CD4-positive, alpha-beta T cell (primary cell): ENCODE data around the gene OPTC. TPM values are rescaled to one million over a fixed set of nuclear protein-coding genes. Genes with fewer than 3 reads are reported as not detected.

Experiments
- ATAC-seq: fragments of 200-7000 bp; cut with Tn5 transposase; one replicate; pipeline ENCODE4 v1.10.0; 2022; ENCODE audit warnings: mild to moderate bottlenecking; ENCODE audit not compliant: poor library complexity
- CTCF ChIA-PET: fragments of 350-600 bp; sonication (Branson Sonifier 250); formaldehyde crosslinking; loops from one replicate; lab custom pipeline; 2021; ENCODE audit warnings: antibody characterized with exemption, inconsistent platforms; lab: Charles Lee
- POLR2A ChIA-PET: fragments of 350-600 bp; sonication (Branson Sonifier 250); formaldehyde crosslinking; loops from one replicate; lab custom pipeline; 2021; ENCODE audit warnings: antibody characterized with exemption, inconsistent platforms; lab: Charles Lee
- DNase-seq, 14 experiments: peaks; one replicate each; pipeline ENCODE4 v3.0.0-alpha.2; 2013 to 2020; ENCODE audit warnings: mixed read lengths in 2 of 14
- H3K27ac ChIP-seq, 2 donors: one replicate each; pipeline versions ENCODE4 v1.5.1 to v1.7.0; 2013; ENCODE audit warnings: low read length in 2 of 2, low read depth in 1 of 2, mild to moderate bottlenecking in 1 of 2
- H3K27me3 ChIP-seq, 2 experiments: 1 replicate in 1 of 2; 2 replicates in 1 of 2; pipeline versions ENCODE4 v1.6.1 to v1.7.0; 2013; ENCODE audit warnings: low read length in 2 of 2, control low read depth in 1 of 2, mild to moderate bottlenecking in 1 of 2, moderate library complexity in 1 of 2; ENCODE audit not compliant: insufficient read depth in 2 of 2, control insufficient read depth in 1 of 2
- H3K36me3 ChIP-seq: one replicate; pipeline ENCODE4 v1.6.1; 2013; ENCODE audit warnings: low read length, control low read depth; ENCODE audit not compliant: insufficient read depth
- H3K4me1 ChIP-seq: one replicate; pipeline ENCODE4 v1.6.1; 2013; ENCODE audit warnings: low read length, control low read depth; ENCODE audit not compliant: insufficient read depth
- H3K4me3 ChIP-seq: one replicate; pipeline ENCODE4 v1.5.1; 2013; ENCODE audit warnings: mild to moderate bottlenecking, low read length, moderate library complexity
- H3K9me3 ChIP-seq, 2 experiments: 1 replicate in 1 of 2; 2 replicates in 1 of 2; pipeline versions ENCODE4 v1.6.1 to v1.7.0; 2013; ENCODE audit warnings: low read length in 2 of 2, mild to moderate bottlenecking in 2 of 2, control low read depth in 1 of 2, moderate library complexity in 1 of 2; ENCODE audit not compliant: control insufficient read depth in 1 of 2, insufficient read depth in 1 of 2
- H3K27ac Mint-ChIP-seq: one replicate; pipeline ENCODE4 v1.8.0; 2020; ENCODE audit warnings: mixed read lengths
- H3K27me3 Mint-ChIP-seq: one replicate; pipeline ENCODE4 v1.8.0; 2021; ENCODE audit warnings: mixed read lengths
- H3K36me3 Mint-ChIP-seq: one replicate; pipeline ENCODE4 v1.8.0; 2021; ENCODE audit warnings: low read depth, mixed read lengths
- H3K4me1 Mint-ChIP-seq: one replicate; pipeline ENCODE4 v1.8.0; 2021; ENCODE audit warnings: low read depth, mixed read lengths
- H3K4me3 Mint-ChIP-seq: one replicate; pipeline ENCODE4 v1.8.0; 2020; ENCODE audit warnings: mild to moderate bottlenecking, mixed read lengths
- H3K9me3 Mint-ChIP-seq: one replicate; pipeline ENCODE4 v1.8.0; 2020; ENCODE audit warnings: mixed read lengths
- intact Hi-C, 2 experiments: fragments of 100-400 bp; cut with DNase I in 1 of 2; cut with micrococcal nuclease in 1 of 2; formaldehyde crosslinking; loops; one replicate each; pipeline versions ENCODE4 v1.15.1 to v1.9.0; 2023 to 2025; cut with DNase I, micrococcal nuclease
- total RNA-seq, 174 experiments: library from RNA in 2 of 174; stranded (reverse) in 2 of 174; gene quantifications; one replicate each; pipeline ENCODE4 v1.2.3 and lab custom pipeline; 2021 to 2026
- TF ChIP-seq, protein P1 (sequence below): fragments of 200-600 bp; IDR thresholded peaks from one replicate; pipeline ENCODE4 v1.8.0; 2022; ENCODE audit warnings: antibody characterized with exemption, mild to moderate bottlenecking

The OPTC gene
- total RNA-seq, 2 experiments from 2014 or later: not detected

GRCh38 chr1:203553496-203553895, 59.5 kb downstream of the OPTC start:
- H3K27me3 Mint-ChIP-seq: no peaks in the 10 kb centered on the region
- no peaks in the 10 kb centered on the region for H3K27me3 ChIP-seq
- H3K36me3 Mint-ChIP-seq: no peaks in the 10 kb centered on the region
- no peaks in the 10 kb centered on the region for H3K9me3 Mint-ChIP-seq
- no peak for ATAC-seq
- H3K27ac ChIP-seq: no peak overlapping the region
- H3K27ac Mint-ChIP-seq: no peak overlapping the region
- intact Hi-C loops: no loop called here
- H3K4me3 Mint-ChIP-seq: no peak overlapping the region
- TF ChIP-seq, protein P1, sequence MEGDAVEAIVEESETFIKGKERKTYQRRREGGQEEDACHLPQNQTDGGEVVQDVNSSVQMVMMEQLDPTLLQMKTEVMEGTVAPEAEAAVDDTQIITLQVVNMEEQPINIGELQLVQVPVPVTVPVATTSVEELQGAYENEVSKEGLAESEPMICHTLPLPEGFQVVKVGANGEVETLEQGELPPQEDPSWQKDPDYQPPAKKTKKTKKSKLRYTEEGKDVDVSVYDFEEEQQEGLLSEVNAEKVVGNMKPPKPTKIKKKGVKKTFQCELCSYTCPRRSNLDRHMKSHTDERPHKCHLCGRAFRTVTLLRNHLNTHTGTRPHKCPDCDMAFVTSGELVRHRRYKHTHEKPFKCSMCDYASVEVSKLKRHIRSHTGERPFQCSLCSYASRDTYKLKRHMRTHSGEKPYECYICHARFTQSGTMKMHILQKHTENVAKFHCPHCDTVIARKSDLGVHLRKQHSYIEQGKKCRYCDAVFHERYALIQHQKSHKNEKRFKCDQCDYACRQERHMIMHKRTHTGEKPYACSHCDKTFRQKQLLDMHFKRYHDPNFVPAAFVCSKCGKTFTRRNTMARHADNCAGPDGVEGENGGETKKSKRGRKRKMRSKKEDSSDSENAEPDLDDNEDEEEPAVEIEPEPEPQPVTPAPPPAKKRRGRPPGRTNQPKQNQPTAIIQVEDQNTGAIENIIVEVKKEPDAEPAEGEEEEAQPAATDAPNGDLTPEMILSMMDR: no peak
- POLR2A ChIA-PET: no interaction called here
- no peaks in the 10 kb centered on the region for H3K9me3 ChIP-seq
- no peak for DNase-seq
- no peaks in the 10 kb centered on the region for H3K36me3 ChIP-seq
- no peaks in the 10 kb centered on the region for H3K4me1 Mint-ChIP-seq
- CTCF ChIA-PET: interaction anchor here (0.6 kb wide), 1 partner anchor 199 kb away, joined by 3 read pairs; no protein-coding TSS in a partner anchor
- no peak overlapping the region for H3K4me3 ChIP-seq
- H3K4me1 ChIP-seq: no peaks in the 10 kb centered on the region

- H3K4me1 Mint-ChIP-seq: no peaks in the 10 kb centered on the region
- no peaks in the 10 kb centered on the region for H3K4me1 ChIP-seq
- DNase-seq (no peak), ATAC-seq (no peak)
- H3K27me3 Mint-ChIP-seq: no peaks in the 10 kb centered on the region
- H3K27ac Mint-ChIP-seq: no peak overlapping the region
- intact Hi-C loops: no loop called here
- TF ChIP-seq, protein P1: no peak
- POLR2A ChIA-PET: no interaction called here
- H3K36me3 ChIP-seq: no peaks in the 10 kb centered on the region
- H3K4me3 ChIP-seq: no peak overlapping the region
- CTCF ChIA-PET: interaction anchor here (0.6 kb wide), 1 partner anchor 199 kb away, joined by 3 read pairs; no protein-coding TSS in a partner anchor
- no peak overlapping the region for H3K27ac ChIP-seq
- H3K27me3 ChIP-seq: no peaks in the 10 kb centered on the region
- no peaks in the 10 kb centered on the region for H3K9me3 Mint-ChIP-seq
- no peaks in the 10 kb centered on the region for H3K9me3 ChIP-seq
- no peak overlapping the region for H3K4me3 Mint-ChIP-seq
- no peaks in the 10 kb centered on the region for H3K36me3 Mint-ChIP-seq
Measured at GRCh38 chr1:203554071-203554470, 60.1 kb downstream of the OPTC start.

GRCh38 chr1:203555076-203555475, 61.1 kb downstream of the OPTC start:
- intact Hi-C loops: no loop called here

More at GRCh38 chr1:203555076-203555475, 61.1 kb downstream of the OPTC start:
- DNase-seq (no peak), ATAC-seq (no peak)
- H3K27me3 ChIP-seq: no peaks in the 10 kb centered on the region
- ChIA-PET POLR2A (no interaction called here), CTCF (no interaction called here)
- H3K9me3 Mint-ChIP-seq: no peaks in the 10 kb centered on the region
- H3K9me3 ChIP-seq: no peaks in the 10 kb centered on the region
- H3K4me1 ChIP-seq: no peaks in the 10 kb centered on the region
- H3K4me3 ChIP-seq: no peak overlapping the region
- H3K27ac Mint-ChIP-seq: no peak overlapping the region
- no peak overlapping the region for H3K4me3 Mint-ChIP-seq
- H3K27ac ChIP-seq: no peak overlapping the region
- TF ChIP-seq, protein P1: no peak
- H3K27me3 Mint-ChIP-seq: no peaks in the 10 kb centered on the region
- H3K36me3 Mint-ChIP-seq: no peaks in the 10 kb centered on the region
- no peaks in the 10 kb centered on the region for H3K36me3 ChIP-seq
- no peaks in the 10 kb centered on the region for H3K4me1 Mint-ChIP-seq
